Kidney tubule cell (primary cell): ENCODE data around the gene PLCB4.

ENCODE experiments used
- DNase-seq: peaks from one replicate; pipeline ENCODE4 v3.0.0-alpha.2; 2018; ENCODE audit warnings: low spot score

Gene PLCB4

GRCh38 chr20:9520086-9520485, 451.2 kb downstream of the PLCB4 start:
- DNase-seq, result no peak

DNA sequence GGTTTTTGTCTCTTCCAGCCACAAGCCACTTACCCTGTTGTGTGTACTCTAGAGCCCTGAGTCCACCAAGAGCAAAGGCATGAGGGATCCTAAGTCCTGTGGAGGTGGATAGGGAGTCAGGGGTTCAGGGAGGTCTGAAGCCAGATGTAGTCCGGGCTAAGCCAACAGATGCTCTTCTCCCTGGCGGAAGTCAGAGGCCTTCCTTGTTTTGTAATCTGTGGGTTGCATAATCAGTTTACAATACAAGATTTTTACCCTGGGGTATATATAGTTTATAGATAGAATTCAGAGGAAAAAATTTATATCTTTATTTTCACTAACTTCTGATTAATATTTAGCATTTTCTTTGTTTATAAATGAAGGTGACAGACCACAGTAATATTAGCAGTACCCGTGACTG, 454.7 kb downstream of the PLCB4 start:
- no peak for DNase-seq
